Right lobe of liver (tissue), 4 donors: ENCODE measurements around the gene ARFIP1.

Source experiments
- POLR2A ChIP-seq: fragments of 450-650 bp; IDR thresholded peaks from one replicate; pipeline ENCODE4 v1.6.1; 2017; ENCODE audit warnings: antibody characterized with exemption, mild to moderate bottlenecking
- TF ChIP-seq, protein P1 (sequence below), 4 donors: fragments of 200-600 bp in 3 of 4; fragments of 450-650 bp in 1 of 4; IDR thresholded peaks; one replicate each; pipeline versions ENCODE4 v1.5.1 to v1.8.0; 2016 to 2022; ENCODE audit warnings: antibody characterized with exemption in 4 of 4, mild to moderate bottlenecking in 2 of 4
- donor health status: DM: no; HTN: no; CAD: no.
- donor health status: DM: no; HTN: no; CAD: no.
- donor health status: DM: no; HTN: yes; CAD: no.

DNA sequence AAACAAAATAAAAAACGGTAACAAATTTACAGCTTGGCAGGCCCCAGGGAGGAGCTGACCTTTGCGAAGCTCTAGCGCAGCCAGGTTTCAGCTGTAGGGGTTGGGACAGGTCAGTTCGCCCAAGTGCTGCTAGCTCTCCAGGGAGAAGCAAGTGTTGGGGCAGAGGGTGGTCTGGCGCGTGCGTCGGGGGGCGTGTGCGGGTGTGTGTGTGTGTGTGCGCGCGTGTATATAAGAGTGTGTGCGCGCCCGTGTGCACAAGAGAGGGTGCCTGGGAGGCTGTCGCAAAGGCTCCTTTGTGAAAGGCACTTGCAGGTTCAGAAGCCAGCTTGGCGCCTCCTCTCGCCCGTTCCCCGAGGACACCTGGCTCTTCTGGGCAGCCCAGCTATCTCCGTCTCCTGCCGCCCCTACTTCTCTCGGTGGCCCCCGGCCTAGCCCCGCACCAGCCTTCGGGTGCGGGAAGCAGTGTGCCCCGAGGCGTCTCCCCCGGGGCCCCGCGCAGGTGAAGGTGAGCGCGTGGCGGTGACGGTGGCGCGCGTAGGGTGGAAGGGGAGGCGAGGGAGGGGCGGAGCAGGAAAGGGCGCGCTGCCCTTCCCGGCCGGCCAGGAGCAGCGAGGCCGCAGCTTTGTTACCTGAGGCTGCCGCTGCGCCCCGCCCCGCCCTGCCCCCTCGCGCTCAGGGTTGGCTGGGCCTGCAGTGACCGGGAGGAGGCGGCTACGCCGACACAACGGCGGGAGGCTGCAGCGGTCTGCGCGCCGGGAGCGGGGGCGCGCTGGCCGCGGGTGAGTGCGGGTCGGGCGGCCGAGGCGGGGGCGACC is 156.1 kb downstream of the ARFIP1 start, which contains the start of gene FHDC1:
- TF ChIP-seq, protein P1, sequence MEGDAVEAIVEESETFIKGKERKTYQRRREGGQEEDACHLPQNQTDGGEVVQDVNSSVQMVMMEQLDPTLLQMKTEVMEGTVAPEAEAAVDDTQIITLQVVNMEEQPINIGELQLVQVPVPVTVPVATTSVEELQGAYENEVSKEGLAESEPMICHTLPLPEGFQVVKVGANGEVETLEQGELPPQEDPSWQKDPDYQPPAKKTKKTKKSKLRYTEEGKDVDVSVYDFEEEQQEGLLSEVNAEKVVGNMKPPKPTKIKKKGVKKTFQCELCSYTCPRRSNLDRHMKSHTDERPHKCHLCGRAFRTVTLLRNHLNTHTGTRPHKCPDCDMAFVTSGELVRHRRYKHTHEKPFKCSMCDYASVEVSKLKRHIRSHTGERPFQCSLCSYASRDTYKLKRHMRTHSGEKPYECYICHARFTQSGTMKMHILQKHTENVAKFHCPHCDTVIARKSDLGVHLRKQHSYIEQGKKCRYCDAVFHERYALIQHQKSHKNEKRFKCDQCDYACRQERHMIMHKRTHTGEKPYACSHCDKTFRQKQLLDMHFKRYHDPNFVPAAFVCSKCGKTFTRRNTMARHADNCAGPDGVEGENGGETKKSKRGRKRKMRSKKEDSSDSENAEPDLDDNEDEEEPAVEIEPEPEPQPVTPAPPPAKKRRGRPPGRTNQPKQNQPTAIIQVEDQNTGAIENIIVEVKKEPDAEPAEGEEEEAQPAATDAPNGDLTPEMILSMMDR (IDR thresholded peaks at IDR 0.05), result no peak
- no peak for TF ChIP-seq POLR2A
